HG02763 (cell line): Measurements from ENCODE around the gene FAM118A.
"Not testable (repeated sequence)": the region's sequence is repeated elsewhere in the genome, so short reads cannot be mapped to it uniquely, and the experiment has no call there.

Source experiments
- ATAC-seq: cut with Tn5 transposase; IDR thresholded peaks from one replicate; pipeline ENCODE4 v1.9.1; 2021; ENCODE audit warnings: mild to moderate bottlenecking, moderate library complexity; ENCODE audit not compliant: unreplicated experiment

Gene FAM118A

GRCh38 chr22:45359627-45360026 is 49.9 kb downstream of the FAM118A start:
- ATAC-seq, result no peak

- no peak for ATAC-seq
Observed at GRCh38 chr22:45366713-45367112, 57.0 kb downstream of the FAM118A start.

- not testable (repeated sequence) for ATAC-seq
Observed at GRCh38 chr22:45373592-45373991, 63.9 kb downstream of the FAM118A start.

- ATAC-seq, result no peak
Observed at GRCh38 chr22:45376009-45376408, 66.3 kb downstream of the FAM118A start.

- no peak for ATAC-seq
Observed at GRCh38 chr22:45376703-45377102, 67.0 kb downstream of the FAM118A start.

- no peak for ATAC-seq
Observed at GRCh38 chr22:45381348-45381747, 71.6 kb downstream of the FAM118A start.

- ATAC-seq, result no peak
Observed at GRCh38 chr22:45389546-45389945, 79.8 kb downstream of the FAM118A start.
